H1 (cell line): ENCODE results near the gene PGAP2. TPM values are rescaled to one million over a fixed set of nuclear protein-coding genes. Genes with fewer than 3 reads are reported as not detected.

Experiments used
- CTCF ChIA-PET: fragments of 300-600 bp; sonication (Branson Sonifier 250); formaldehyde crosslinking; loops from one replicate; lab custom pipeline; 2021; ENCODE audit not compliant: partially characterized antibody; lab: Charles Lee
- POLR2A ChIA-PET: fragments of 300-600 bp; sonication (Branson Sonifier 250); formaldehyde crosslinking; loops from one replicate; lab custom pipeline; 2021; ENCODE audit warnings: inconsistent platforms; ENCODE audit not compliant: partially characterized antibody; lab: Charles Lee
- DNase-seq, 2 experiments: peaks; one replicate each; pipeline versions ENCODE4 v3.0.0 to v3.0.0-alpha.2; 2010 to 2022; ENCODE audit warnings: low spot score in 2 of 2, low read depth in 1 of 2, mixed read lengths in 1 of 2
- FAIRE-seq: peaks from 2 replicates; lab custom pipeline; 2011; peaks lifted over from hg19 to GRCh38; lab: Jason Lieb, UNC
- H2AFZ ChIP-seq: 2 replicates; pipeline ENCODE4 v1.8.1; 2012; ENCODE audit warnings: low read length, inconsistent platforms
- H2AK5ac ChIP-seq: 2 replicates; pipeline ENCODE4 v1.6.1; 2013; ENCODE audit warnings: low read depth, low read length
- H2BK120ac ChIP-seq: replicated peaks from 2 replicates; pipeline ENCODE3; 2013; ENCODE audit warnings: low read depth, low read length, inconsistent platforms
- H2BK12ac ChIP-seq: 2 replicates; pipeline ENCODE4 v1.6.1; 2013; ENCODE audit warnings: low read depth, low read length
- H2BK15ac ChIP-seq: 2 replicates; pipeline ENCODE4 v1.6.1; 2013; ENCODE audit warnings: low read length
- H2BK20ac ChIP-seq: 2 replicates; pipeline ENCODE4 v1.6.1; 2013; ENCODE audit warnings: low read length
- H2BK5ac ChIP-seq: 2 replicates; pipeline ENCODE4 v1.6.1; 2013; ENCODE audit warnings: low read depth, low read length
- H3K14ac ChIP-seq: 2 replicates; pipeline ENCODE4 v1.6.1; 2013; ENCODE audit warnings: inconsistent platforms; ENCODE audit not compliant: insufficient read length
- H3K18ac ChIP-seq: 2 replicates; pipeline ENCODE4 v1.6.1; 2013; ENCODE audit warnings: low read length; ENCODE audit errors: extremely low read depth
- H3K23ac ChIP-seq: 2 replicates; pipeline ENCODE4 v1.6.1; 2013; ENCODE audit warnings: inconsistent platforms; ENCODE audit not compliant: insufficient read length
- H3K23me2 ChIP-seq: 2 replicates; pipeline ENCODE4 v1.6.1; 2013; ENCODE audit warnings: low read depth, low read length
- H3K27ac ChIP-seq: 2 replicates; pipeline ENCODE4 v1.6.1; 2011; ENCODE audit warnings: low read depth, low read length, inconsistent platforms
- H3K27me3 ChIP-seq, 4 experiments: replicated peaks in 1 of 4; 1 replicate in 1 of 4; 2 replicates in 3 of 4; pipeline versions ENCODE4 v1.6.1 to v1.8.1; 2011 to 2013; ENCODE audit warnings: low read length in 3 of 4, mild to moderate bottlenecking in 3 of 4, inconsistent platforms in 2 of 4, mixed read lengths in 2 of 4, moderate library complexity in 1 of 4; ENCODE audit not compliant: control insufficient read depth in 3 of 4, insufficient read depth in 3 of 4; ENCODE audit errors: extremely low read depth in 1 of 4
- H3K36me3 ChIP-seq, 4 experiments: 2 replicates each; pipeline versions ENCODE4 v1.6.1 to v1.8.1; 2011 to 2013; ENCODE audit warnings: mild to moderate bottlenecking in 4 of 4, low read length in 3 of 4, moderate library complexity in 2 of 4, control low read depth in 1 of 4, inconsistent platforms in 1 of 4; ENCODE audit not compliant: insufficient read depth in 4 of 4, control insufficient read depth in 2 of 4
- H3K4ac ChIP-seq: replicated peaks from 2 replicates; pipeline ENCODE3; 2013; ENCODE audit warnings: low read length, low read depth, mixed read lengths, inconsistent platforms; ENCODE audit not compliant: insufficient read length
- H3K4me1 ChIP-seq, 4 experiments: replicated peaks in 1 of 4; 1 replicate in 1 of 4; 2 replicates in 3 of 4; pipeline versions ENCODE4 v1.6.1 to v1.8.1; 2011 to 2013; ENCODE audit warnings: low read length in 3 of 4, inconsistent platforms in 2 of 4, mixed read lengths in 1 of 4; ENCODE audit not compliant: insufficient read depth in 4 of 4, control insufficient read depth in 3 of 4
- H3K4me2 ChIP-seq, 2 experiments: 2 replicates each; pipeline versions ENCODE4 v1.6.1 to v1.8.1; 2011 to 2013; ENCODE audit warnings: low read depth in 2 of 2, low read length in 2 of 2, control low read depth in 1 of 2, inconsistent platforms in 1 of 2, mild to moderate bottlenecking in 1 of 2; ENCODE audit not compliant: insufficient read depth in 1 of 2
- H3K4me3 ChIP-seq, 4 experiments: fragments of 200-600, 300-600 bp in 1 of 4; sonication (generic), shearing (Covaris generic), sonication (Bioruptor Twin) in 1 of 4; 2 replicates each; pipeline versions ENCODE4 v1.5.1 to v1.8.1; 2011 to 2016; ENCODE audit warnings: low read length in 4 of 4, low read depth in 3 of 4, control low read depth in 2 of 4, inconsistent platforms in 2 of 4, mild to moderate bottlenecking in 2 of 4, mixed read lengths in 1 of 4, moderate library complexity in 1 of 4; ENCODE audit not compliant: insufficient read depth in 2 of 4; ENCODE audit errors: extremely low read depth in 1 of 4
- H3K56ac ChIP-seq: replicated peaks from 2 replicates; pipeline ENCODE3; 2013; ENCODE audit warnings: low read depth, mild to moderate bottlenecking, mixed read lengths, low read length, inconsistent platforms; ENCODE audit not compliant: insufficient read length
- H3K79me1 ChIP-seq: 2 replicates; pipeline ENCODE4 v1.6.1; 2013; ENCODE audit warnings: low read depth, low read length, control low read depth
- H3K79me2 ChIP-seq, 2 experiments: 2 replicates each; pipeline versions ENCODE4 v1.6.1 to v1.8.1; 2012 to 2013; ENCODE audit warnings: low read length in 2 of 2, mild to moderate bottlenecking in 2 of 2, inconsistent platforms in 1 of 2; ENCODE audit not compliant: insufficient read depth in 2 of 2, control insufficient read depth in 1 of 2
- H3K9ac ChIP-seq, 4 experiments: replicated peaks in 1 of 4; 1 replicate in 1 of 4; 2 replicates in 3 of 4; pipeline versions ENCODE4 v1.6.1 to v1.8.1; 2011 to 2013; ENCODE audit warnings: low read depth in 3 of 4, low read length in 3 of 4, control low read depth in 2 of 4, mild to moderate bottlenecking in 2 of 4, moderate library complexity in 2 of 4, inconsistent platforms in 1 of 4; ENCODE audit errors: extremely low read depth in 1 of 4
- H3K9me3 ChIP-seq, 2 experiments: 2 replicates each; pipeline versions ENCODE4 v1.6.1 to v1.8.1; 2012 to 2013; ENCODE audit warnings: mild to moderate bottlenecking in 2 of 2, moderate library complexity in 2 of 2, control low read depth in 1 of 2, inconsistent platforms in 1 of 2, low read depth in 1 of 2, low read length in 1 of 2, mixed read lengths in 1 of 2; ENCODE audit not compliant: insufficient read depth in 2 of 2
- H4K20me1 ChIP-seq, 2 experiments: replicated peaks in 1 of 2; 2 replicates each; pipeline versions ENCODE3 to v1.8.1; 2011 to 2013; ENCODE audit warnings: inconsistent platforms in 2 of 2, low read length in 2 of 2, mild to moderate bottlenecking in 1 of 2; ENCODE audit not compliant: insufficient read depth in 2 of 2, control insufficient read depth in 1 of 2
- H4K5ac ChIP-seq: 2 replicates; pipeline ENCODE4 v1.6.1; 2013; ENCODE audit warnings: low read length, low read depth, mixed read lengths, inconsistent platforms; ENCODE audit not compliant: insufficient read length
- H4K8ac ChIP-seq: 2 replicates; pipeline ENCODE4 v1.8.0; 2013; ENCODE audit warnings: mild to moderate bottlenecking, moderate library complexity, low read length, inconsistent platforms; ENCODE audit not compliant: insufficient read depth; ENCODE audit errors: extremely low read depth
- H4K91ac ChIP-seq: replicated peaks from 2 replicates; pipeline ENCODE3; 2013; ENCODE audit warnings: low read length, mixed read lengths, inconsistent platforms; ENCODE audit not compliant: insufficient read length
- GABPA ChIP-seq: IDR thresholded peaks from 2 replicates; pipeline ENCODE4 v1.6.1; 2011; ENCODE audit warnings: mild to moderate bottlenecking, low read length, moderate library complexity, borderline replicate concordance; ENCODE audit not compliant: insufficient read depth
- WGBS, 2 experiments: shearing (Covaris generic) in 1 of 2; methylation state at CpG; one replicate each; pipeline versions ENCODE4 v1.1.6 to v1.1.7; 2013 to 2015; ENCODE audit warnings: low lambda C conversion rate in 2 of 2, mixed read lengths in 2 of 2, inconsistent platforms in 1 of 2, low coverage in 1 of 2, missing lambda C conversion rate in 1 of 2; ENCODE audit not compliant: insufficient replicate concordance in 2 of 2, insufficient coverage in 1 of 2, insufficient read length in 1 of 2; ENCODE audit errors: extremely low coverage in 1 of 2, missing lambda C conversion rate in 1 of 2; 5-methylcytosine and 5-hydroxymethylcytosine counted together
- polyA plus RNA-seq, 7 experiments: library from polyadenylated mRNA; depleted of rRNA in 3 of 7; stranded (reverse) in 5 of 7; unstranded in 2 of 7; fragments of >200 nt in 5 of 7; fragments of 200-250 nt in 2 of 7; gene quantifications; 1 replicate in 5 of 7; 2 replicates in 1 of 7; 4 replicates in 1 of 7; pipeline versions ENCODE4 v1.2.1 to v1.2.3, GENCODE V29; 2011 to 2013; ENCODE audit warnings: missing spikeins in 2 of 7, mixed read lengths in 2 of 7
- total RNA-seq: library from RNA; stranded (reverse); fragmentation: NEBNext Ultra II Directional; extraction: Animal tissue kit (Norgen Biotek cat#: 25700); gene quantifications from 2 replicates; pipeline ENCODE4 v1.2.1, GENCODE V29; 2021

Gene PGAP2
- total and polyA plus RNA-seq, 2 of the 8 experiments (the other 6 are each of a cell fraction or from before 2014, with no cell fraction given): 56.5 to 106 TPM

- Histone ChIP-seq H2BK20ac (no peak overlapping the region), H3K9me3 (no peaks in the 10 kb centered on the region), H3K4ac (no peak overlapping the region), H3K9ac (no peak overlapping the region), H3K4me1 (peaks cover 10 to 11% (median 10%) of the 10 kb centered on the region in 4 experiments), H2BK120ac (no peak overlapping the region), H3K4me3 (no peak overlapping the region), H4K91ac (no peak overlapping the region), H4K8ac (no peak overlapping the region), H3K36me3 (peaks cover 0 to 8% (median 4%) of the 10 kb centered on the region in 4 experiments; a peak in 3 of 8 replicates), H3K27ac (no peak overlapping the region), H2BK15ac (no peak overlapping the region), H3K23ac (no peak overlapping the region), H3K56ac (no peak overlapping the region), H3K18ac (no peak overlapping the region), H4K20me1 (peaks cover 2% of the 10 kb centered on the region in 2 experiments), H3K4me2 (no peak overlapping the region), H2AFZ (no peak overlapping the region), H3K79me2 (peaks cover 0 to 3% of the 10 kb centered on the region in 2 experiments; a peak in 1 of 4 replicates), H2BK12ac (no peak overlapping the region), H2BK5ac (no peak overlapping the region), H4K5ac (no peak overlapping the region), H2AK5ac (no peak overlapping the region), H3K23me2 (no peaks in the 10 kb centered on the region; the same call in 1 of the 2 replicates), H3K14ac (no peak overlapping the region), H3K79me1 (no peaks in the 10 kb centered on the region), H3K27me3 (no peaks in the 10 kb centered on the region)
- FAIRE-seq (no peak), DNase-seq (no peak)
- 93% methylated on average over 2 of the region's 2 CpGs; no CpG with 5 or more reads in 1 of the 2 experiments for WGBS, 2 experiments
- ChIA-PET CTCF (interaction anchor here (1.4 to 5.6 kb wide), 5 partner anchors 12 to 264 kb away, joined by 3 to 61 read pairs (median 4); partner anchors contain the start of gene PGAP2), POLR2A (interaction anchor here (0.6 to 3.9 kb wide), 2 partner anchors 12 to 17 kb away, joined by 3 to 32 read pairs; partner anchors contain the start of gene PGAP2)
- no peak for TF ChIP-seq GABPA
Observed at GRCh38 chr11:3820971-3821370, 12.6 kb downstream of the PGAP2 start.
